ENCODE measurements around the gene IGFLR1. TPM values are rescaled to one million over a fixed set of nuclear protein-coding genes. Genes with fewer than 3 reads are reported as not detected.
"Not testable (repeated sequence)": the region's sequence is repeated elsewhere in the genome, so short reads cannot be mapped to it uniquely, and the experiment has no call there.

Gene IGFLR1
- total RNA-seq, 1 donor from 2014 or later = 1.8 TPM

DNA sequence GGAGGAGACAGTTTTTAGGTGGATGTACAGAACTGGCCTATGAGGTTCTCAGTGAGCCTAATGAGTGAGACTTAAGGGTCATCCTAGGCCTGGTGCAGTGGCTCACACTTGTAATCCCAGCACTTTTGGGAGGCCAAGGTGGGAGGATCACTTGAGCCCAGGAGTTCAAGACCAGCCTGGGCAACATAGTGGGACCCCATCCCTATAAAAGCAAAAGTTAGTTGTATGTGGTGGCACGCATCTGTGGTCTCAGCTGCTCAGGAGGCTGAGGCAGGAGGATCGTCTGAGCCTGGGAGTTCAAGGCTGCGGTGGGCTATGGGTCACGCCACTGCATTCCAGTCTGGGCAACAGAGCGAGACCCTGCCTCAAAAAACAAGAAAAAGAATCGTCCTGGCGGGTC lies 18.1 kb downstream of the IGFLR1 start:
- not testable (repeated sequence) for DNase-seq (ENCODE audit: low read depth in 2 of 2)

DNA sequence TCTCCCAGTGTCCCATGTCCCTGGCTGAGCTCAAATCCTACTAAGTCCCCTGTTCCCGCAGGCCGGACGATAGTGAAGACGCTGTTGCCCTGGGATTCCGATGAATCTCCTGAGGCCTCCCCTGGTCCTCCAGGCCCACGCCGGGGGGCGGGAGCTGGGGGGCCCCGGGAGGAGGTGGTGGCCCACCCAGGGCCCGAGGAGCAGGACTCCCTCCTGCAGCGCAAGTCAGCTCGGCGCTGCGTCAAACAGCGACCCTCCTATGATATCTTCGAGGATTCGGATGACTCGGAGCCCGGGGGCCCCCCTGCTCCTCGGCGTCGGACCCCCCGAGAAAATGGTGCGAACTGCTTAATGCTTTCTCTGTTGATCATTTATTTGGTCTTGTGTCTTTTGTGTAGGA lies 18.6 kb downstream of the IGFLR1 start:
- no peak for DNase-seq (ENCODE audit: low read depth in 2 of 2)

DNA sequence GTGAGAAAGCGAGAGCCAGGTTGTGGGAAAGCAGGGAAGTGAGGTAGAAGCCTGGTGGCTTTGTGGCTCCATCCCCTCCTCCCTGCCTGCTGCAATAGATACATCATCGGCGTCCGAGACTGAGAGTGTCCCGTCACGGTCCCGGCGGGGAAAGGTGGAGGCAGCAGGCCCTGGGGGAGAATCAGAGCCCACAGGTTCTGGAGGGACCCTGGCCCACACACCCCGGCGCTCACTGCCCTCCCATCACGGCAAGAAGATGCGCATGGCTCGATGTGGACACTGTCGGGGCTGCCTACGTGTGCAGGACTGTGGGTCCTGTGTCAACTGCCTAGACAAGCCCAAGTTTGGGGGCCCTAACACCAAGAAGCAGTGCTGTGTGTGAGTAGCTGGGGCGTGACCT lies 19.4 kb downstream of the IGFLR1 start:
- no peak for DNase-seq (ENCODE audit: low read depth in 2 of 2)

DNA sequence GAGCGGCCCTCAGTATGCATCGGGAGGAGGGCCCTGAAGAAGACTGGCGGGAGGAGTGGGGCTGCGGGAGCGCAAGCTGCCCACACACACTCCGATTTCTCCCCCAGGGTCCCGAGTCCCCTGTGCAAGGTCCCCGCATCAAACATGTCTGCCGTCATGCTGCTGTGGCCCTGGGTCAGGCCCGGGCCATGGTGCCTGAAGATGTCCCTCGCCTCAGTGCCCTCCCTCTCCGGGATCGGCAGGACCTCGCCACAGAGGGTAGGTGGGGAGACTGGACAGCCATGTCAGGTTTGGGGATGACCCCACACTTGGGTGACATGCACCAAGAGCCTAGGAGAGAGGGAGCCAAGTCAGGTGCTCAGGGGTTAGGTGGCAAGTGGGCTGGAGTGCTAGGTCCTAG lies 19.8 kb downstream of the IGFLR1 start:
- DNase-seq (ENCODE audit: low read depth in 2 of 2) = no peak

DNA sequence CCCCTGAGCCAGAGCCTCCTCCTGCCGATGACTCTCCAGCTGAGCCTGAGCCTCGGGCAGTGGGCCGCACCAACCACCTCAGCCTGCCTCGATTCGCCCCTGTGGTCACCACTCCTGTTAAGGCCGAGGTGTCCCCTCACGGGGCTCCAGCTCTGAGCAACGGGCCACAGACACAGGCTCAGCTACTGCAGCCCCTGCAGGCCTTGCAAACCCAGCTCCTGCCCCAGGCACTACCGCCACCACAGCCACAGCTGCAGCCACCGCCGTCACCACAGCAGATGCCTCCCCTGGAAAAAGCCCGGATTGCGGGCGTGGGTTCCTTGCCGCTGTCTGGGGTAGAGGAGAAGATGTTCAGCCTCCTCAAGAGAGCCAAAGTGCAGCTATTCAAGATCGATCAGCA lies 20.9 kb downstream of the IGFLR1 start:
- no peak for DNase-seq (ENCODE audit: low read depth in 2 of 2)

- no peak for DNase-seq (ENCODE audit: low read depth in 2 of 2)
Observed at GRCh38 chr19:35720648-35721047, 21.6 kb downstream of the IGFLR1 start.

DNA sequence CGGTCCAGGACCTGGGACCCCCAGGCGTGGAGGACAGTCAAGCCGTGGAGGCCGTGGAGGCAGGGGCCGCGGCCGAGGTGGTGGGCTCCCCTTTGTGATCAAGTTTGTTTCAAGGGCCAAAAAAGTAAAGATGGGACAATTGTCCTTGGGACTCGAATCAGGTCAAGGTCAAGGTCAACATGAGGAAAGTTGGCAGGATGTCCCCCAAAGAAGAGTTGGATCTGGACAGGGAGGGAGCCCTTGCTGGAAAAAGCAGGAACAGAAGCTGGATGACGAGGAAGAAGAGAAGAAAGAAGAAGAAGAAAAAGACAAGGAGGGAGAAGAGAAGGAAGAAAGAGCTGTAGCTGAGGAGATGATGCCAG lies 22.1 kb downstream of the IGFLR1 start:
- DNase-seq (ENCODE audit: low read depth in 2 of 2) = no peak

GRCh38 chr19:35719402-35720162 lies 22.7 kb downstream of the IGFLR1 start:
- DNase-seq (ENCODE audit: low read depth in 2 of 2) = no peak

- DNase-seq (ENCODE audit: low read depth in 2 of 2) = peak in 1 of 2 donors; percentile 37
Observed at GRCh38 chr19:35718345-35719041, 23.8 kb downstream of the IGFLR1 start.

- DNase-seq (ENCODE audit: low read depth in 2 of 2) = no peak
Observed at GRCh38 chr19:35717665-35718344, 24.4 kb downstream of the IGFLR1 start, which contains the start of gene KMT2B. Gene KMT2B, plus strand, starts transcription at chr19:35718003. Its CDS starts 16 bp downstream, at chr19:35718019.

DNA sequence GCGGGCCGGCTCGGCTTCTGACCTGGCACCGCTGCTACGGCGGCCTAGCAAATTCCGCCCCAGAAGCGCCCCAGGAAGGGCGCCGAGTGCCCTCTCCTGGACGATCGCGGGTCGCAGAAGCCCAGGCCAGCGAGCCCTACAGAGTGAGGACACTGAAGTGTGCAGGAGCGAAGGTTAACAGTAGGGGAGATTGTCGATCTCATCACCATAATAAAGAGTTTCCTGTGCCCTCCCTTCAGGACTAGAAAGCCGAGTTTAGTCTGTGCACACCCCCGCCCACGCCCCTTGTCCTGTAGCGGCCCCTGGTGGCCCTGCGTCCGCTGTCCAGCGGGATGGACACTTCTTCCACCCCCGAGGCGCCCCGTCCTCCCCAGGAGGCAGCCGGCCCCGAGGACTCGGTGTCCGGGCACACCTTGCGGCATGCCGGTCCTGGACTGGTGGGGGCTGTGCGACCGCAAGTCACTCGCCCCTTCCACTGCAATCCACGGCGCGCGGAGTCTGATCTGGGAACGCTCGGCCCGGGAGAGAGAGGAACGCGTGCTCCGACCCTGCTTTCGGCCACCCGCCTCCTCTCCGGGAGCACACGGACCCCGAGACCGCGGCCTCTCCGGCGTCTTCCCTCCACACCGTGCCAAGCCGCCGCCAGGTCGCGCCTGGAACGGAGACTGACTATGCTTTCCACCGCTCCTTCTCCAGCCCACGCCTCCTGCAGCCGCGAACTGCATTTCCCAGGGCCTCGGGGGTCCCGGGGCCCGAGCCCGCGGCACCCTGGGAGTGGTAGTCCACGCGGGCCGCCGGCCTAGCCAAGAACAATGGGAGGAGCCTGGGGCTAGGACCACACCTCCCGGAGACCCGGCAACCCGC lies 25.2 kb downstream of the IGFLR1 start:
- DNase-seq (ENCODE audit: low read depth in 2 of 2) = peak; percentile 90 to 97

- peak in 1 of 2 donors; percentile 45 for DNase-seq (ENCODE audit: low read depth in 2 of 2)
Observed at GRCh38 chr19:35715981-35716800, 26.1 kb downstream of the IGFLR1 start.

GRCh38 chr19:35715355-35715809 lies 26.9 kb downstream of the IGFLR1 start:
- no peak for DNase-seq (ENCODE audit: low read depth in 2 of 2)

- DNase-seq (ENCODE audit: low read depth in 2 of 2) = no peak
Observed at GRCh38 chr19:35714601-35715354, 27.5 kb downstream of the IGFLR1 start.

DNA sequence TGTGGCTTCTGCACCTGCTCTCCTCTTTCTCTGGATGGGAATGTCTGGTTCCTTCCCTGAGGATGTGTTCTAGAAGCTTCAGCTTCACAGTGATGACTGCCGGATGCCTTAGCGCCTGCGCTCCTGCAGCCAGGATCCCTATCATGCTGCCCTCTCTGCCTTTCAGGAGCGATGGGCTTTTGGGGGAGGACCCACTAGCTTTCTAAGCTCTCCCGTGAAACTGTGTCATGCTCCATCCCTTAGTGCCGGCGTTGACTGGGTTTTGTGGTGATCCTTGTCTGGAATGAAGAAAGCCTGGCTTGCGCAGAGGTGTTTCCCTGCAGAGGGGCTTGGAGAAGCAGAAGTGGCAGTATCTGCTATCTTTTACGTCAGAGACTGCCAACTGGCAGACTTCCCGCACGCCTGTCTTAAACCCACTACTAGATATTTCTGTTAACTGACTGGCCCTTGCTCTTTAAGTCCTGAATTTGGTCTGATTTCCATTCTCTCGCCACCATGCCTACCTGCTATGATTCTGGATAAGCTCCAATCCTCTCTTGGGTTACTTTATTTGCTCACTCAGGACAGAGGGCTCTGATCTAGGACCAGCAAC lies 28.3 kb downstream of the IGFLR1 start:
- DNase-seq (ENCODE audit: low read depth in 2 of 2) = no peak

GRCh38 chr19:35713506-35713850 lies 28.8 kb downstream of the IGFLR1 start:
- no peak for DNase-seq (ENCODE audit: low read depth in 2 of 2)

DNA sequence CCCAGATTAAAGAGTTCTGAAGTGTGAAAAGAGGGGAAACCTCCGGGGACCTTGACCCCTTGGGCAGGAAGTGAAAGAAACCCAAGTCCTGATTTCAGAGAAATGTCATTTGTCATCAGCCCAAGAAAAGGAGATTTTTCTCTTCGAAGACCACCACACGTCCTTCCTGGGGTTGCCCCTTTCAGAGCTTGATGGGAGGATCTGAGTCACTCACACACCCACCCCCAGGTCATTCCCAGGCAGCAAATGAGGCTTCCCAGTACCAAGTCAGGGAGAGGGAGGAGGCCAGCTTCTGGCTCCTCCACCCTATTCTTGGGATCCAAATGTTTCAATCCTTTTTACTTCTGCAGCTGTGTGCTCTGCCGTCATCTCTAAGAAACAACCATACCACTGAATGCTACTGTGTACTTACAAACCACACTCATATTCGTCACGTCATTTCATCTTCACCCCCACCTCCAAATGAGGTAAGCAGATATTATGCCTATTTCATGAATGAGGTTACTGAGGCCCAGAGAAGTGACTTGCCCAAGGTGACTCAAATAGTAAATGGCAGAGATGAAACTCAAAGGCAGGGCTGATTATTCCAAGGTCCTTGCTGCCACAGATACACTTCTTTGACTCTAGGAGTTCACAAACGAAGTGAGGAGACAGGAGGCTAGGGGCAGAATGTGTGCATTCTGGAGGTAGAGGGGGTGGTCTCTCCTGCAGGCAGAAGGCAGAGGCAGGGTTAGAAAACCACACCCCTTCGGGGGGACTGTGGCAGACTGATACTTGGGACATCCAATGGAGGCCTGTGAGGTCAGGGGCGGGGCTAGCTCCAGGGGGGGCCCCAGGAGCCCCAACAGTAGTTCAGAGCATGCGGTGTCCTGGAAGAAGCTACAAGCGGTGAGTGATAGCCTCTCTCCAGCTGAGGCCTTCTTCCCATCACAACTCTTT lies 29.4 kb downstream of the IGFLR1 start:
- no peak for DNase-seq (ENCODE audit: low read depth in 2 of 2)
